Inflammatory macrophage treated with lipopolysaccharide for 4 hours (primary cell): Measurements from ENCODE around the gene GOLGA3.
"Not testable (repeated sequence)": the region's sequence is repeated elsewhere in the genome, so short reads cannot be mapped to it uniquely, and the experiment has no call there.

Experiments
- DNase-seq: peaks from one replicate; pipeline ENCODE4 v3.0.0-alpha.2; 2020

GOLGA3 gene

GRCh38 chr12:132841151-132841550, 12.5 kb upstream of the GOLGA3 start:
- no peak for DNase-seq

DNA sequence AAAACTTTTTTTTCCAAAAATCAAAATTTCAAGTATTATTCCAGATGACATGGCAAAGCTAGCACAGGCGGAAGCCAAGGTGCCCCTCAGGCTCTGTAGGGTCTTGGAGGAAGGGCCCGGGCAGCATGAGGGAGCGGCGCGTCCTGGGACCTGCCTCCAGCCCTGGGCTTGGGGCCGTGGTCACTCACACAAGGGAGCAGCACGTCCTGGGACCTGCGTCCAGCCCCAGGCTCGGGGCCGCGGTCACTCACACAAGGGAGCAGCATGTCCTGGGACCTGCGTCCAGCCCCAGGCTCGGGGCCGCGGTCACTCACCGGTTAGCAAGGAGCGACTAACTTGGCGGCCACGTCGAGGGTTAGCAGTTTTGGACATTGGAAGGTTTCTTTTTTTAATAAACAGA, 11.9 kb upstream of the GOLGA3 start:
- DNase-seq, result no peak

DNA sequence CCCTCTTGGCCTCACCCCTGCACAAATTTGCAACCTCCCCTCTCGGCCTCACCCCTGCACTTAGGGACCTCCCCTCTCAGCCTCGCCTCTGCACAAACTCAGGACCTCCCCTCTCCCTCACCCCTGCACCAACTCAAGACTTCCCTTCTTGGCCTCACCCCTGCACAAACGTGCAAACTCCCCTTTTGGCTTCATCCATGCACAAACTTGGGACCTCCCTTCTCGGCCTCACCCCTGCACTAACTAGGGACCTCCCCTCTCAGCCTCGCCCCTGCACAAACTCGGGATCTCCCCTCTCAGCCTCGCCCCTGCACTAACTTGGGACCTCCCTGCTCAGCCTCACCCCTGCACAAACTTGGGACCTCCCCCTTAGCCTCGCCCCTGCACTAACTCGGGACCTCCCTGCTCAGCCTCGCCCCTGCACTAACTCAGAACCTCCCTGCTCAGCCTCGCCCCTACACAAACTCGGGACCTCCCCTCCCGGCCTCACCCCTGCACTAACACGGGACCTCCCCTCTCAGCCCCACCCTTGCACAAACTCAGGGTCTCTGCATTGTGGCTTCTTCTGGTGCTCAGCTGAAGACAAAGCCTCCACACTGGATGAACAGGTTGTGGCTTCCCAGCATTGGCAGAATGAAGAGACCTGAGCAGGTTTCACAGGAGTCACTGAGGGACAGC, 11.0 kb upstream of the GOLGA3 start:
- no peak for DNase-seq

- no peak for DNase-seq
These were observed 9.9 kb upstream of the GOLGA3 start for GRCh38 chr12:132838410-132839080.

GRCh38 chr12:132837693-132838409, 9.2 kb upstream of the GOLGA3 start:
- DNase-seq, result no peak

DNA sequence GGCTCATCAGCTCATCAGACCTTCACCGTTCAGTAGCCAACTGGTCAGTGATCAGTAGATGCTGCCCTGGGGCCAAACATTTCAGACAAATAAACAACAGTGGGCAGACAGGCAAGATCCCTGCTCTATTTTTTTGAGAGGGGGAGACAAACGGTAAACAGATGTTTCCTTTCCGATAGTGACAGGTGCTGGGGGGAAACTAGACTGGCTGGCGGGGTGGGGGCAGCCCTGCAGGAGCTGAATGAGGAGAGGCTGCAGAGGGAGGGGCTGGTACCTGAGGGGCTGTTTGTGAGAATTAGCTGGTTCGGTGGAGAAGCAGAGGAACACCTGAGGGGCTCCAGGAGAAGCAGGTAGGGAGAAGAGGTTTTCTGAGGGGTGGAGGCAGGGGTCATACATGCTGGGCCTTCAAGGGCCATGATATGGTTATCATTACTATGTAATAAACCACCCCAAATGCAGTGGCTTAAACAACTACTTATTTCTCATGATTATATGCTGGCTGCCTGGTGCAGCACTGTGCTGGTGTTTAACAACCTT, 8.2 kb upstream of the GOLGA3 start:
- no peak for DNase-seq

GRCh38 chr12:132836230-132836629, 7.6 kb upstream of the GOLGA3 start:
- not testable (repeated sequence) for DNase-seq

- no peak for DNase-seq
These were observed 6.7 kb upstream of the GOLGA3 start for GRCh38 chr12:132835076-132836025.

- no peak for DNase-seq
These were observed 5.6 kb upstream of the GOLGA3 start for GRCh38 chr12:132834181-132834711.

GRCh38 chr12:132833341-132833740, 4.7 kb upstream of the GOLGA3 start:
- DNase-seq, result no peak

DNA sequence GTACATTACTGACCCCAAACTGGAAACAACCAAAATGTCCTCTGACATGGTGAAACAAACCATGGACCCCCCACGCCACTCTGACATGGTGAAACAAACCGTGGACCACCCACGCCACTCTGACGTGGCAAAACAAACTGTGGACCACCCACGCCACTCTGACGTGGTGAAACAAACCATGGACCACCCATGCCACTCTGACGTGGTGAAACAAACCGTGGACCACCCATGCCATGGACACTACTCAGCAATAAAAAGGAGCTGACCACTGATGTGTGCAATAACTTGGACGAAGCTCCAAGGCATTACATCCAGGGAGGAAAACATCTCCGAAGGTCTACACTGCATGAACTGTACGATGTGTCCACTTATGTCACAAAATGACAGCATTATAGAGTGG, 3.1 kb upstream of the GOLGA3 start:
- DNase-seq, result no peak

- DNase-seq, result peak; percentile 70
These were observed 636 bp downstream of the GOLGA3 start for GRCh38 chr12:132827763-132828703.

DNA sequence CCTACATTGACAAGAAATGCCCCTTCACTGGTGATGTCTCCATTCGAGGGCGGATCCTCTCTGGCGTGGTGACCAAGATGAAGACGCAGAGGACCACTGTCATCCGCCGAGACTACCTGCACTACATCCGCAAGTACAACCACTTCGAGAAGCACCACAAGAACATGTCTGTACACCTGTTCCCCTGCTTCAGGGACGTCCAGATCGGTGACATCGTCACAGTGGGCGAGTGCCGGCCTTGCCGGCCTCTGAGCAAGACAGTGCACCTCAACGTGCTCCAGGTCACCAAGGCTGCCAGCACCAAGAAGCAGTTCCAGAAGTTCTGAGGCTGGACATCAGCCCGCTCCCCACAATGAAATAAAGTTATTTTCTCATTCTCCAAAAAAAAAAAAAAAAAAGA, 2.8 kb downstream of the GOLGA3 start:
- DNase-seq, result no peak

- DNase-seq, result no peak
These were observed 3.6 kb downstream of the GOLGA3 start for GRCh38 chr12:132825089-132825488.

- DNase-seq, result peak; percentile 19
These were observed 4.6 kb downstream of the GOLGA3 start for GRCh38 chr12:132824053-132824452.

GRCh38 chr12:132818562-132818961, 10.1 kb downstream of the GOLGA3 start:
- DNase-seq, result no peak

DNA sequence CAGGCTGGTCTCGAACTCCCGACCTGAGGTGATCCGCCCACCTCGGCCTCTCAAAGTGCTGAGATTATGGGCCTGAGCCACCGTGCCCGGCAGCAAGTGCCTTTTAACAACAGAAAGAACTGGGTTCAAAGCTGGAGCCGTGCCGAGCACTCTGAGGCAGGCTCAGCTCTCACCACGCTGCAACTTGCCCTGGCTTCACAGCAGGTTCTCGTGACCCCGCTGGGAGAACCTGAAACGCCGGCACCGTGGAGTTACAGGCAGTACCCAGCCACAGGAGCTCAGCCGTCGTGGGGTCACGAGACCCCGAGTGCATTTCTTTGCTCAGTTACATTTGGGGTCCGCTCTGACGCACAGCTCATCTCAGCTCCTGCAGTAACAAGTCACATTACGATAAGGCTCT, 14.4 kb downstream of the GOLGA3 start:
- no peak for DNase-seq

GRCh38 chr12:132813443-132813842, 15.2 kb downstream of the GOLGA3 start:
- no peak for DNase-seq

DNA sequence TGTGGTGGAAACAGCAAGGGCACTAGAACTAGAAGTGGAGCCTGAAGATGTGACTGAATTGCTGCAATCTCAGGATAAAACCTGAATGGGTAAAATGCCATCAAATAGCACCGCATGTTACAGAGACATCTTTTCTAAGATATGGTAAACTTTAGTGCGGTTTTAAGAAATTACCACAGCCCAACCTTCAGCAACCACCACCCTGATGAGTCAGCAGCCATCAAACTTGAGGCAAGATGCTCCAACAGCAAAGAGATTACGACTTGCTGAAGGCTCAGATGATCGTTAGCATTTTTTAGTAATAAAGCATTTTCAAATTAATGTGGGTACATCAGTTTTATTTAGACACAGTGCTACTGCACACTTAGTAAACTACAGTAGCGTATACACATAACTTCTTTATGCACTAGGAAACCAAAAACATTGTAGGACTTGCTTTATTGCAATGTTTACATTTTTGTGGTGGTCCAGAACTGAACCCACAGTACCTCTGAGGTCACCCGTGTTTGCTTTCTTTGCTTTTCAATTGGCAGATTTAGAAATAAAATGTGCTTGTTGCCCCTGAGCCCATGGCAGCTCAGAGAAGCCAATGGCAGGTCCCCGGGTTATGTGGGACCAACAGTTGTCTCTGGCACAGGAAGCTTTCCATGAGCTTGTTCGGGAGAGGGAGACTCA, 15.9 kb downstream of the GOLGA3 start:
- no peak for DNase-seq

DNA sequence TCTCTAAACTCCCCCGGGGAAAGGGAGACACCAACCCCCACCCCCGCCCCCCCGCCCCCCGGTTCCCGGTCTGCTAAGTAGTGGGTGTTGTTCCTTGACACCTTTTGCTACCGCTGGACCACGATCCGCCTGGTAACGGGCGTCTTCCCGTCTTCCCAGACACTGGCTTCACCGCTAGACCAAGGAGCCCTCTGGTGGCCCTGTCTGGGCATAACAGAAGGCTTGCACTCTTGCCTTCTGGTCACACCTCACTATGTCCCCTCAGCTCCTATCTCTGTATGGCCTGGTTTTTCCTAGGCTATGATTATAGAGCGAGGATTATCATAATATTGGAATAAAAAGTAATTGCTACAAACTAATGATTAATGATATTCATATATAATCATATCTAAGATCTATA, 19.3 kb downstream of the GOLGA3 start:
- peak; percentile 13 for DNase-seq
